Vagina (tissue), 2 donors: ENCODE data around the gene STXBP4.

Experiments
- POLR2A ChIP-seq, 2 donors: fragments of 450-650 bp; IDR thresholded peaks; one replicate each; pipeline ENCODE4 v1.6.1; 2017; ENCODE audit warnings: antibody characterized with exemption in 2 of 2, mild to moderate bottlenecking in 2 of 2, moderate library complexity in 2 of 2
- POLR2AphosphoS5 ChIP-seq, 2 donors: sonication (generic); formaldehyde crosslinking; IDR thresholded peaks; one replicate each; pipeline ENCODE4 v1.9.0; 2017; ENCODE audit warnings: antibody characterized with exemption in 2 of 2, mild to moderate bottlenecking in 2 of 2, low read depth in 1 of 2; ENCODE audit not compliant: insufficient read depth in 1 of 2
- TF ChIP-seq, protein P1 (sequence below), 3 experiments: fragments of 450-650 bp in 2 of 3; fragments of 200-600 bp in 1 of 3; sonication (generic) in 1 of 3; IDR thresholded peaks; one replicate each; pipeline ENCODE4 v1.5.1; 2017 to 2019; ENCODE audit warnings: antibody characterized with exemption in 3 of 3, mild to moderate bottlenecking in 2 of 3, moderate library complexity in 2 of 3

GRCh38 chr17:55163408-55163807, 194.8 kb downstream of the STXBP4 start:
- TF ChIP-seq, protein P1, sequence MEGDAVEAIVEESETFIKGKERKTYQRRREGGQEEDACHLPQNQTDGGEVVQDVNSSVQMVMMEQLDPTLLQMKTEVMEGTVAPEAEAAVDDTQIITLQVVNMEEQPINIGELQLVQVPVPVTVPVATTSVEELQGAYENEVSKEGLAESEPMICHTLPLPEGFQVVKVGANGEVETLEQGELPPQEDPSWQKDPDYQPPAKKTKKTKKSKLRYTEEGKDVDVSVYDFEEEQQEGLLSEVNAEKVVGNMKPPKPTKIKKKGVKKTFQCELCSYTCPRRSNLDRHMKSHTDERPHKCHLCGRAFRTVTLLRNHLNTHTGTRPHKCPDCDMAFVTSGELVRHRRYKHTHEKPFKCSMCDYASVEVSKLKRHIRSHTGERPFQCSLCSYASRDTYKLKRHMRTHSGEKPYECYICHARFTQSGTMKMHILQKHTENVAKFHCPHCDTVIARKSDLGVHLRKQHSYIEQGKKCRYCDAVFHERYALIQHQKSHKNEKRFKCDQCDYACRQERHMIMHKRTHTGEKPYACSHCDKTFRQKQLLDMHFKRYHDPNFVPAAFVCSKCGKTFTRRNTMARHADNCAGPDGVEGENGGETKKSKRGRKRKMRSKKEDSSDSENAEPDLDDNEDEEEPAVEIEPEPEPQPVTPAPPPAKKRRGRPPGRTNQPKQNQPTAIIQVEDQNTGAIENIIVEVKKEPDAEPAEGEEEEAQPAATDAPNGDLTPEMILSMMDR (IDR thresholded peaks at IDR 0.05), result no peak
- TF ChIP-seq POLR2AphosphoS5 (IDR thresholded peaks at IDR 0.05; ENCODE audit: insufficient read depth in 1 of 2, low read depth in 1 of 2) (no peak), POLR2A (IDR thresholded peaks at IDR 0.05) (no peak)
